OCI-LY1 (cell line): ENCODE data around the gene ENTR1.

Source experiments
- EZH2 ChIP-seq: fragments of 200-600 bp; sonication (generic), shearing (Covaris generic); IDR thresholded peaks from 2 replicates; pipeline ENCODE4 v1.8.0; 2017; ENCODE audit warnings: borderline replicate concordance, mixed run types, mild to moderate bottlenecking, antibody characterized with exemption, low read length, moderate library complexity, mixed read lengths
- TF ChIP-seq, protein P1 (sequence below): fragments of 200-600 bp; sonication (generic), shearing (Covaris generic); IDR thresholded peaks from 2 replicates; pipeline ENCODE4 v1.5.1; 2017; ENCODE audit warnings: mild to moderate bottlenecking, antibody characterized with exemption, low read length, moderate library complexity, mixed read lengths

DNA sequence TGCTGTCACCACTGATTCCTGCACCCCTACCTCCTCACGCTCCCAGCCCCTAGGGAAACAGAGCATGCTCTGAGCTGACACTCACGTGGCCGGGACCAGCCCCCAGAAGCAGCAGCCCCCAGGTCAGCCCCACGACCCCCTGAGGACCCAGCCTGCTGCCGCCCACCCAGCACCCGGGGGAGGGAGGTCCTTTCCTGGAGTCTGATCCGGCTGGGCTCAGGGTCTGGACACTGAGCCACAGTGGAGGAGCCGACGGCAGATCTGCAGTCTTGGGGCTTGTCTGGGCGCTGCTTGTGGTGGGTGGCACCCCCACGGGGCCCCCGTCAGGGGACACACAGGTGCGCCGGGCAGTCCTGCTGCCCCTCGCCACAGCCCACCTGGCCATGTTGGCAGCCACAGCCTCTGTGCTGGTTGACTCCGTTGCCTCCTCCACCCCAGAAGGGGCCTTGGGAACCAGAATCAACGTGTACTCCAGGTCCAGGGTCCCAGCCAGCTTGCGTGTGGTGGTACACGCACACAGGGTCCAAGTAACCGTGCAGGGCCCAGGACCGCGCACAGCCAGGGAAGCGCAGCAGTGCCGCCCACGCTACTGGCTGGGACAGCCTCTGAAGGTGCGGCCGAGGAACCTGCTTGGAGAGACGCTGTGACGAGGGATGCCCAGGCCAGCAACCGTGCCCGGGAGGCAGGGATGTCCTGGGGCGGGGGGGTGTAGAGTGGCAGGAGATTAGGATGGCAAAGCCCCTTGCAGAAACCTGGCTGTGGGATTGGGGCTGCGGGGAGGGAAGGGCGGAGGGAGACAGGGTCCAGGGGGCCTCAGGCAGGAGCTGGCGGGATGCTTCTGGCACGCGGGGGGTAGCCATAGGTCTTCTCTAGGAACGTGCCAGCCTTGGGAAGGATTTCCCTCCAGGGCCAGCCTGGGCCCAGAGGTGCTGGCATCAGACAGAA, 50.4 kb downstream of the ENTR1 start:
- TF ChIP-seq, protein P1, sequence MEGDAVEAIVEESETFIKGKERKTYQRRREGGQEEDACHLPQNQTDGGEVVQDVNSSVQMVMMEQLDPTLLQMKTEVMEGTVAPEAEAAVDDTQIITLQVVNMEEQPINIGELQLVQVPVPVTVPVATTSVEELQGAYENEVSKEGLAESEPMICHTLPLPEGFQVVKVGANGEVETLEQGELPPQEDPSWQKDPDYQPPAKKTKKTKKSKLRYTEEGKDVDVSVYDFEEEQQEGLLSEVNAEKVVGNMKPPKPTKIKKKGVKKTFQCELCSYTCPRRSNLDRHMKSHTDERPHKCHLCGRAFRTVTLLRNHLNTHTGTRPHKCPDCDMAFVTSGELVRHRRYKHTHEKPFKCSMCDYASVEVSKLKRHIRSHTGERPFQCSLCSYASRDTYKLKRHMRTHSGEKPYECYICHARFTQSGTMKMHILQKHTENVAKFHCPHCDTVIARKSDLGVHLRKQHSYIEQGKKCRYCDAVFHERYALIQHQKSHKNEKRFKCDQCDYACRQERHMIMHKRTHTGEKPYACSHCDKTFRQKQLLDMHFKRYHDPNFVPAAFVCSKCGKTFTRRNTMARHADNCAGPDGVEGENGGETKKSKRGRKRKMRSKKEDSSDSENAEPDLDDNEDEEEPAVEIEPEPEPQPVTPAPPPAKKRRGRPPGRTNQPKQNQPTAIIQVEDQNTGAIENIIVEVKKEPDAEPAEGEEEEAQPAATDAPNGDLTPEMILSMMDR = no peak
- TF ChIP-seq EZH2 = no peak
